ENCODE data around the gene SPI1.

Gene SPI1

GRCh38 chr11:47378010-47378835 is at the start of gene SPI1:
SPI1 (minus strand) TSS chr11:47378547; CDS start chr11:47378353, 194 bp downstream.
- DNase-seq (ENCODE audit: low spot score): peak; percentile 87
- TF ChIP-seq CTCF (IDR thresholded peaks at IDR 0.05; ENCODE audit: extremely low read depth, insufficient read depth, missing control alignments): no peak
- in situ Hi-C loops (cut with MboI; ENCODE audit: low pct_unique_long_range_greater_than_20kb, low sequenced_read_pairs, unreplicated experiment): no loop called here

GRCh38 chr11:47426062-47426956 is 48.0 kb upstream of the SPI1 start, which contains the start of gene PSMC3:
PSMC3 (minus strand) TSS chr11:47426439; CDS start chr11:47426279, 160 bp downstream.
- peak; percentile 96 for DNase-seq (ENCODE audit: low spot score)
- in situ Hi-C loops (cut with MboI; ENCODE audit: low pct_unique_long_range_greater_than_20kb, low sequenced_read_pairs, unreplicated experiment): no loop called here
- TF ChIP-seq CTCF (IDR thresholded peaks at IDR 0.05; ENCODE audit: extremely low read depth, insufficient read depth, missing control alignments): no peak

- no peak for DNase-seq (ENCODE audit: low spot score)
- TF ChIP-seq CTCF (IDR thresholded peaks at IDR 0.05; ENCODE audit: extremely low read depth, insufficient read depth, missing control alignments): no peak
- in situ Hi-C loops (cut with MboI; ENCODE audit: low pct_unique_long_range_greater_than_20kb, low sequenced_read_pairs, unreplicated experiment): no loop called here
Observed at GRCh38 chr11:47425611-47426010, 47.3 kb upstream of the SPI1 start.

GRCh38 chr11:47418454-47419259 is 40.3 kb upstream of the SPI1 start:
- TF ChIP-seq CTCF (IDR thresholded peaks at IDR 0.05; ENCODE audit: extremely low read depth, insufficient read depth, missing control alignments): no peak
- in situ Hi-C loops (cut with MboI; ENCODE audit: low pct_unique_long_range_greater_than_20kb, low sequenced_read_pairs, unreplicated experiment): loop anchor here (25.0 kb wide), 1 partner anchor 694 kb away; no protein-coding TSS in a partner anchor
- no peak for DNase-seq (ENCODE audit: low spot score)

GRCh38 chr11:47417712-47418111 is 39.4 kb upstream of the SPI1 start:
- no peak for DNase-seq (ENCODE audit: low spot score)
- in situ Hi-C loops (cut with MboI; ENCODE audit: low pct_unique_long_range_greater_than_20kb, low sequenced_read_pairs, unreplicated experiment): loop anchor here (25.0 kb wide), 1 partner anchor 695 kb away; no protein-coding TSS in a partner anchor
- no peak for TF ChIP-seq CTCF (IDR thresholded peaks at IDR 0.05; ENCODE audit: extremely low read depth, insufficient read depth, missing control alignments)

Data from GM13977 (cell line).